ENCODE data around the gene HLTF.
A peak's percentile ranks its signal among the peaks of the same experiment; 100 is the strongest.
"Not testable (repeated sequence)": the region's sequence is repeated elsewhere in the genome, so short reads cannot be mapped to it uniquely, and the experiment has no call there.

HLTF gene

DNA sequence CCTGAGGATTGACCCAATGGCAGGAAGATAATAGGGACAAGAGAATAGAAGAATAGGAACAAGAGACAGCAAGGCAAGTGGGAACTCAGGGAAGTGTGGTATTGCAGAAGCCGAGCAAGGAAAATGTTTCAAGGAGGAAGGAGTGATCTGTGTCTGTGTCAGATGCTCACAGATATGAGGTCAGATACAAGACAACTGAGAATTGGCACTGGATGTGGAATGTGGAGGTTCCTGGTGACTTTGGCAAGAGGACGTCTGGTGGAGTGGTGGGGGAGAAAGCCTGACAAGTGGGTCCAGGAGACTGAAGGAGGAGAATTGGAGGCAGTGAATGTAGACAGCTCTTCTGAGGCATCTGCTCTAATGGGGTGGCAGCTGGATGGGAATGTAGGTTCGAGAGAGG lies 70.9 kb downstream of the HLTF start:
- no peak for DNase-seq

DNA sequence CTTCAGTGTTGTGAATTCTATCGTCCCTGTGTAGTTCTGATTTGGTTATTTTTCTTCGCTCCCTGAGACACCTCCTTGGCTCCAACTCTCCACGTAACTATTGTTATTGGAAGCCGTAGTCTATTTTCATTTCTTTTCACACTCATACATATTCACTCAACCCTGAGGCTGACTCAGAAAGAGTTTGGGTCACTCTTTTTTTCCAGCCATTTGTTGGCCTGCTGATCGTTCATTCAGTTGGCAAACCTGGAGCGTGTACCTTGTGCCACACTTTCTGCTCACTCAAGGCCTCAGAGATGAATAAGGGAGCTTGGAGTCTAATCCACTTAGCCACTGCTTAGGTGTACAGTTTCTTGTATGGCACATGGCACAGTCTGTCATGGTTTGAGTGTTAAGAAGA lies 72.6 kb downstream of the HLTF start:
- DNase-seq, result no peak

DNA sequence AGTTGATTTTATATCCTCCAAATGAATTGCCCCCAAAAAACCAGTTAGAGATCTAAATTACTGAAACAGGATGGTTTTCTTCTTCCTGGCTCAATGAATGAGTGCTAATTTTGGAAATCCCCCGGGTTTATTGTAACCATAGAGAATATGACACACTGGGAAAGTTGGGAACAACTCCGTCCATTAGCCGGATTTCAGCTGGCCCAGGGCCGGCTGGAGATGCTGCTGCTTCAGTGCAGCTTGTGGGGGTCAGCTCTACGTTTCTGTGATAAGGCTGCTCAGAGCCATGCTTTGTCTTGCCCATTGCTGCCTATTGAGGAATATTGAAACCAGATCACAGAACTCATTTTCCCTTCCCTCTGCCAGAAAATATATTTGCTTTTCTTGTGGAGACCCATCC lies 74.7 kb downstream of the HLTF start:
- DNase-seq, result no peak

DNA sequence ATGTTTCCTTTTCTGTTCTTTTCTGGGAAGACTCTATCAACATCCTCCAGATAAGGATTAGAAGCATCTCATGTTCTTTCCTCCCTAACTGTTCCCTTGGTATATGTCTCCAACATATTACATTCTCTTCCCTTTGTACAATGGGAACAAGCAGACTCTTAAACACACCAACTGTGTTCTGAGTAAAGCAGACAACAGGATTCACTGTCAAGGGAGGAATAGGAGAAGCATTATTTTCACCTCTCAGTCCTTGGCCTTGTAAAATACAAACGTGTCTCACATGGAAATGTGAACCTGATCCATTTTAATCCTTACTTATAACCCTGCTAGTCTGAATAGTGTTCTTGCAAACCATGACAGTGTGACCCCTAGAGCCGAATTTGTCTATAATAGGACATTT lies 75.4 kb downstream of the HLTF start:
- DNase-seq, result no peak

DNA sequence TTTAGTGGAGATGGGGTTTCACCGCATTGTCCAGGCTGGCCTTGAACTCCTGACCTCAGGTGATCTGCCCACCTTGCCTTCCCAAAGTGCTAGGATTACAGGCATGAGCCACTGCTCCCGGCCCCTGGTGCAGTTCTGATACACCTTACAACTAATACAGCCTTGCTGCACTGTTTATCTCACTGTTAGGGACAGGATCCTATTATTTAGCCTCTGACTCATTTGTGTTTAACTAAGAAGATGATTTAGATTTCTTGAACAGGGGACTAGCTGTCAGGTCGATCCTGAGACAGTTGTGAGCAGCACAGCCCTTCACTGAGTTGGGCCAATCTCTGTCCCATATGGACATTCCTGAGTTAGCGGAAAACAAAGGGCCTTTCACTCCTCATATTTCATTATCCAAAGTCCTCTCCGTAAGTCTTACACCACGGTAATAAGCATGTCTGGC lies 75.8 kb downstream of the HLTF start:
- no peak for DNase-seq

DNA sequence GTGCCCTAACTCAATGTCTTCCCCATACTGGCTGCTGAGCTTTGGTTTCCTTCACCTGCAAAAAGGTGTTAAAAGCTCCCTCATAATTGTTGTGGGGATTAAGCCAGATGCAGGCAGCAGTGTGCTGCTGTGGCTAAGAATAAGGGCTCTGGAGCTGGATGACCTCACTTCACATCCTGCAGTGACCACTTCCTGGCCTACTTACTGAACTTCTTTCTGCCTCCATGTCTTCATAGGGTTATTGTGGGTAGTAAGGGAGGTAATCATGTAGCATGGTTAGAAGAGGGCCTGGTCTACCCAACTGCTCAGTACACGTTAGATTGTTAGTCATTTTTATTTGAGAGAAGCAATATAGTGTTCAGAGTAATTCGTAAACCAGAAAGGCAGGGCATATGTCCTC lies 76.6 kb downstream of the HLTF start:
- no peak for DNase-seq

DNA sequence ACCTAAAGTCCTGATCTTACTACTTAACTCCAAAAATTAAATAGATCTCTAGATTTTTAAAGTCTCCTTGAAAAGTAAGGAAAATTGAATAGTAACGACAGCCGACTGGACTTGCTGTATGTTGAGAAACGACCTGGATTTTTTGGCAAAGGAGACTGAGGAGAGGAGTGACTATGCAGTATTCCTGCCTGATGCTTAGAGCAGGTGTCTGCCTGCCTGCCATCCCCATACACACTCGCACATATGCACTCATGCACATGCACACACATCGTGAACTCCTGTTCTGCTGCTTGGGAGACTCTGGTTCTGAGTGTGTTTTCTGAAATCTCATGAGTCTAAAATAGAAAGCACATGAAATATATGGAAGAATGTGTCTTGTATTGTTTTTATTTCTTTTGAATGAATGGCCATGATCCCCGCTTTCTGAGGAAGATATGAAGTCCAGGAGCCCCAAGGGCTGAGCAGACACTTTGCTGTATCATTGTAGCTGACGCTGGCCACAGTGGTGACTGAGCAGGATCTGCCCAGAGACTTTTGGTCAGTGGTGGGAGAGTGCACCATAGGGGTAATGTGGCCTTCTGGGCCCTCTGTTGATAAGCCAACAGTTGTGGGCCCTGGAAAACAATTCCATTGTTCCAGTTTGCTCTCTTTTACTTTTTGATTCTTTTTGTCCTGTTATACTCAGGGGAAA lies 78.6 kb downstream of the HLTF start:
- DNase-seq, result no peak

DNA sequence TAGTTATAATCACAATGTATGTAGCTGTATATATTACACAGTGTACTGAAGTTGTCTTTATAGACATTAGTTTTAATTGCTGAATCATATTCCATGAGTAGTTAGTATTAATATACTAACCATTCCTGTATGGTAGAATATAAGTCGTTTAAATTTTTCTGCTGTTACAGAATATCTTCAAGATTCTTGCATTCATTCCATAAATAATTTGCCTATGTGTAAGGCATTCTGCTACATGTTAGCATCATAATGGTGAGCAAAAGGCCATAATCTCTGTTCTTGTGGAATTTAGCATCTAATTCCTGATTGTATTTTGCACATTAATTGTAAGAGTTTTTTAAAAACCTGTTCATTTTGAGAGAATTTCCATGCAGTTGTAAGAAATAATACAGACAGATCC lies 80.9 kb downstream of the HLTF start:
- DNase-seq, result no peak

DNA sequence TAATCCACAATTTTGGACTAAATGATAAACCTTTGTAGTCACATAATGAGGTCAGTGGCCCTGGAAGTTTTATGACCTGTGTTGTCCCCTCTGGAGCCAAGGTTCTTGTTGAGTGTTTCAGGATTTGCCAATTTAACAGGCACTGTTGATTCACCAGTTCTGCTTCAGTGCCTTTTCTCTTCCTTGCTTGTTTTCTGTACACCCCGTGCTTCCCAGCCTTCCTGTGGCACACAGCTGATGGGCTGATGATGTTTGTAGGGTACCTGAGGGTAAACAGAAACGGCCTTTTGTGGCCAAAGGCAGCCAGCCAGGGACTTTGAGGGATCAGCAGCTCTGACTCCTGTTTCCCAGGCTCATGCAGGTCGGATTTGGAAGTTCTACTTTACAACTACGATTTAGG lies 81.7 kb downstream of the HLTF start:
- DNase-seq, result no peak

DNA sequence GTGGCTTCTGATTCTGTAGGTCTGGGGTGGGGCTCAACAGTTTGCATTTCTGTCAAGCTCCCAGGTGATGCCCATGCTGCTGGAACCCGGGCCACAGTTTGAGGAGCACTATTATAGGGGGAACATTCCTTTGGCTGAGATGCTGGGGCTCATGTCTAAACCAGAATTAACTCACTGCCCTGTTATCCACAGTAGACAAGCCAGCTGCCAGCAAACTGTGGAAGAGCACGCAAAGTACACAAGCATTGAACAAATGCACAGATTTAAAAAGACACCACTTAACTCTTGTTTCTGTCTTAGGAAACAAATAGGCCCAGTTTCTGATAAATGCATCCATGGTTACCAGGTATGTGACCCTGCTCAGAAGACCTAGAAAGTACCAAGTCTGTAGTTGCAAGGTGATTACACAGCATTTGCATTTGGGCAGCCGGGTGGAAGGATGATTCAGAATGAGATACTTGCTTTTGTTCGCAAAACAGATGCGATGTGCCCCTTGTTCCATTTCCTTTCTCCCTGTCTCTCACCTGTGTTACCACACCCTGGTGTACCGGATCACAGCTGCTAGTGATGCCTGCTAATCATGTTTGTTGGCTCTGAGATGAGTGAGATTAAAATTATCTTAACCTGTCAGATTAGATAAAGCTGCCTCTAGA lies 82.6 kb downstream of the HLTF start:
- DNase-seq, result no peak

DNA sequence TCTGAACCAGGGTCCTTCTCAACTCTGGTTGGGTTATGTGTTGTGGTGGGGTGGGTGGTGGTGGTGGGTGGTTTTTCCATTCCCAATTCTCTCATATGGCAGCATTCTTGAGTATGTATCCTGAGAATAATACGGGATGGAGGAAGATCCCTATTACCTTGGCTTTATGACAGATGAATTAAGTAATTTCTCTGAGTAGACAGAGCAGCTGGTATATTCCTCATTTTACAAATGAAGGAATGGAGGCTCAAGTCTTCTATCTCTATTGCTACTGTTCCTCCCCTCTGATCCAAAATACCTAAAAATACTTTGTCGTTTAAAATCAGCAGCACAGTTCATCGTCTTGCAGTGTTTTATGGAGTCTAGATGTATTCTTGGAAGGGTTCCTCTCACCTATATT lies 84.6 kb downstream of the HLTF start:
- no peak for DNase-seq

DNA sequence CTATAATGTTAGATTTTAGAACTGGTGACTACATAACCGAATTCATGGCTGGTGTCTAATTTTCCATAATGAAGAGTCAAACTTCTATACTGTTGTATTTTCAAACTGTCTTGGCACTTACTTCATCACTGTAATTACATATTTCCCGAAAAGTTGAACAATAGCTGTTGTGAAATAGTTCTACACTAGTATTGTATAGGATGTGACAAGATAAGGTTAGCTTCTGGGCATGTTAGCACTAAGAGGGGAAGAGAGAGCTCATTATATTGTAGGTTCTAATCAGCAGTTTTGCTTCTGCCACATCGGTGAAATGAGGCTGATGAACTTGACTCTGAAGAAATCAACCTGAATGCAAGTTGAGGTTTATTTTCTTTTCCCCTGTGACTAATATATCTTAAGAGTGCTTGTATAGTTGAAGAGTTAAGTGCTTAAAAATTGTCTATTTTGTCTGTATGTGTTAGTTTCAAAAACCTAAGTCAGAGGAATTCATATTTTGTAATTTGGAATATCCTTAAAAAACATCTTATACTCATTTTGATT lies 86.1 kb downstream of the HLTF start:
- DNase-seq, result no peak

DNA sequence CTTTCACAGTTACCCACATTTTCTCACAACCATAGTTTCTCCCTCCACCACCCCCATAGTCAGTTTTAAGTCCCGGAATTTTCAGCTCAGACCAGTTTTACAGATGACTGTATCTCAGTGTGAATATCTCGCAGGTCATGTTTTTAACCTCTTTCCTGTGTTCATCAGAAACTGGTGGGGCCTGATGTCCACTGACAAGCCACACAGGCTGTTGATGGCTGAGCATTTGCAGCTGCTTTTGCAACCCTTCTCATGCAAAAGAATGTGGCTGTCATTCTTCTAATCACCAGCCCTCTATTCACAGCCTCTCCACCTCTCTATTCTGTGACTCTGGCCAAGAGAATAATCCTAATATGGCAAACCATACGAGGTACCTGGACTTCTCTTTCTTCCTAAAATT lies 86.5 kb downstream of the HLTF start:
- DNase-seq, result no peak

DNA sequence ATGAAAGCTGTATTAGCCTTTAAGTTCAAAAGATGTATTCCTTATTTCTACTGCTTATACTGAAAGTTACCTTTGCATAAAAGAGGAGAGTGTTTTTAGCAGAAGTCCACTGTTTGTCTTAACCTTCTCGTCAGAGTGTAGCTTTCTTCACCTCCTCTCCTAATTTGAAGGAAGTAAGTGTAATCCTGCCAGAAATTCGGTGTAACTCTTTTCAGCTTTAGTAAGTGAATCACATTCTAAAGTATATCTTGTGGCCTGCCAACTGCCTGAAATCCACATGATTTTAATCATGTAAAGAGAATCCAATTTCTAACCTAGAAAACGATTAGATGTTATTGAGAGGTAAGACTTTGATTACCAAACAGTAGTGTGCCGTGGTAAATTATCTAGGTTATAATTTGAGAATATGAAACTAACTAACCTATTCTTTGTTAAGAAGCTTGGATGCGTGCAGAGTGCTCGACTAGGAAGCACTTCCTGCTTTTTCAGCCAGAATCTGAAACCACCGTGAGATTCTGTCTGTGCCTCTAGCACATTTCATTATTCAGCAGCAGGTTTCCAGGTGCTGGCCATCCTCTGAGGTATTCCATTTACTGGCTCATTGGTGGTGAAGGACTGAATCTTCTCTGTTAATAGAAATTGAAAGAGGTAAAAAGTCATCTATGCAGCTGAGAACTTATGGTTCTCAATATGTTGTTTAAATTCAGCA lies 87.5 kb downstream of the HLTF start:
- no peak for DNase-seq

DNA sequence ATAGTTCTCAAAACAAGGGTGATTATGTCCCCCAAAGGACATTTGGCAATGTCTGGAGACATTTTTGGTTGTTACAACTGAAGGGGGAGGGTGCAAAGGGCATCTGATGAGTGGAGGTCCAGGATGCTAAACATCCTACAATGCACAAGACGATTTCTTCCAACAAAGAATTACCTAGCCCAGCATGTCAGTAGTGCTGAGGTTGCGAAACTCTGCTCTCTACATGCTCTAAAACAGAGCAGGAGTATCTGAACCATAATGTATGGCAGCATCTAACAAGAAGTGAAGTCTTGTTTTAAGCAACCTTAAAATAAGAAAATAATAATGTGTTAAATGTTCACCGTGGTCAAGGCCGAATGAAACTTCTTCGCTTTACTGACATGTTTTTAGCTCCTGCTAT lies 88.0 kb downstream of the HLTF start:
- DNase-seq, result no peak

DNA sequence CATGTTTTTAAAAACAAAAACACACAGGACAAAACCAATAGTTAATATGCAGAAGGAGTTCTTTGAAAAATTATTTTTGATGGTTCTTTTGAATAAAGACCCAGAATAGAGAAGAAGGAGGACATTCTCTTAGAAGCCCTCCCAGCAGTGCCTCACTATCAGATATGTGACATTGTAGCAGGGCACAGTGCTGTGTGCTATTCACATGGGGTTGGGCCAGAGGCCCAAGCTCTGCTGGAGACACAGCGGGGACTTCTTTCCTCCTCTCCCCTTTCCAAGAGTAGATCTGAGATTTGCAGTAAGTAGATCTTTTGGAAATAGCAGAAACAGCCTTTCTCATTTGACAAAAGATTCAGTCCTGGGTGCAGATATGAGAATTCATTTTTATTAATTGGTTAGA lies 88.7 kb downstream of the HLTF start:
- DNase-seq, result no peak

DNA sequence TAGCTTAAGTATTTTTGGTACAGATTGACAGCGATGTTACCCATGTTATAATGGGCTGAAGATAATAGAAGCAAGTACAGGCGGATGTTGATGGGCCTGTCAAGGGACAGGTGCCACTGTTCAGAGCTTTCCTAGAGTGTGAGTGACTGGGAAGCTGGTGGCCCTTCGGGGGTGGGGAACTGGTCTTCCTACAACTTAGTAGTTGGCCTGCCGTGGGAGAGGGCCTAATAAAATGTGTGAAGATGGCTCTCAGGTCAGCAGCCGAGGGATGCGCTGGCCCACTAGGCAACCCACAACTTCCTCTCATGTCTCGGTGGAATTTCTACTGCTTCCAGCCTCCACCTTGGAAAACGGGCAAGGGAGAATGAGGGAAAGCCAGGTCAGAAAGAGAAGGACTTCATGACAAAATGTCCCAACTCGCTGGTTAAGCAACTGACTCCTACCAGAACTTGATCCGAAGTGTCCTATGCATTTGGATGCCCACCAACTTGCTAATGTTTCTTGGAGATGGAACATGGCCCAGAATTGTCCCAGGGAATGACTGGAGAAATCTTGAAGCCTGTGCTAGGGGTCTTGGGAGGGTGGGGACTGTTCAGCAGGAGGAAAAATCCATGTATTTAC lies 93.6 kb downstream of the HLTF start:
- DNase-seq, result no peak

DNA sequence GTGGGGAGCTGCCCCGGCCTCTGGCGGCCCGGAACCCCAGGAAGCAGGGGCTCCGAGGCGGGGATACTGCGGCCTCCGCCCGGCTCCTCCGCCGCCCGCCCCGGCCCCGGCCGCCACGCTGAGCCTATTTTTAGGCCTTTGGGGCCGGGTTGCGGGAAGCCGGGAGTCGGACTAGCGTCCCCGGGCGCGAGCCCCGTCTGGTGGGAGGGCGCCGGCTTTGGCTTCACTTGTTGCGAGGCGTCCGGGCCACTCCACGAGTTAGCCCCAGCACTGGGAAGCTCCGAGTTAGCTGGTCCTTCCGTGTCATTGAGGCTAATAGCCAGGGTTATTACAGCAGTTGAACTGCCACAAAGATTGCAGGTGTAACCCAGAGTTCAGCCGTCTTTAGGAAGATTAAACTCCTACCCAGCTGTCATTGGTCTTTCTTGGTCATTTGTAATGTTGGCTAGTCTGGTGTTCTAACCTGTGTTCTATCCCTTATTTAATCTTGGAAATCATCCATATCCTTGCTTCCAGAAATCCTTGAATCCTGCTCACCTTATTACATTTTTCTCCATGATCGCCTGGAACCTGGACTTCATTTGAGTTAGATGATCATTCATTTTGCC lies 94.2 kb downstream of the HLTF start:
- no peak for DNase-seq

DNA sequence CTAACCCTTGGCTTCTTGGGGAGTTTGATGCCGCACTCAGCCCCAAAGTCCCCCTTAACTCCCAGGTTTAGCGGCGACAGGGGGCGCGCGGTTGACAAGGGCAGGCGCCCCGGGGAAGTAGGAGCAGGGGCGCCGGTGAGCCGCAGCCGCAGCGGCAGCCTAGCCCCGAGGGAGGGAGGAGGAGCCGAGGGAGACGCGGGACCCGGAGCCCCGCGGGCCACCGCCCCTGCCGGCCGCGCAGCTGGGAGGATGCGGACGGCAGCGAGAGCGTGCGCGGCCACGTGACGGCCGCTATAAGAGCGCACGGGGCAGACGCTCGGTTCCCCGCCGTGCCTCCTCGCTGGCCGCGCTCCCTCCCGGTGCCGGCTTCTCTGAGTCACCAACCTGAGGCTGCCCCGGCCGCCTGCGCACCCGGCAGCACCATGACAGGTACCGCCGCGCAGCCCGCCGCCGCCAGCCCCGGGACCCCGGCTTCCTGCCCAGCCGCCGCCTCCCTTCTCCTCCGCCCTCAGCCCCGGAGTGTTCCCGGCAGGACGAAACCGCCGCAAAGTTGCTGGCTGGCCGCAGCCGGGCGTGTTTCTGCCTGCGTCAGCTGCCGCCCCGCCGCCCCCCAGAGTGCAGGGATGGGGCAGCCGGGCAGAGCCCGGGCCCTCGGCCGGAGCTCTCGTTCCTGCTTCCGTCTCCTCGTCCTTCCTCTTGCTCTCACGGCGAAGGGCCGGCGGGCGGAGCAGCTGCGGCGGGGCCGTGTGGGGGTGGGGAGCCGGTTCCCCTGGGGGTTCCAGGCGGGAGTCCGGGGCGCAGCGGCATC lies 94.9 kb downstream of the HLTF start, which contains the start of gene GYG1:
Gene GYG1, plus strand, starts transcription at position 322 of the 808 bp plus-strand sequence. Its CDS starts 101 bp downstream, at position 423.
- DNase-seq, result peak; percentile 75

DNA sequence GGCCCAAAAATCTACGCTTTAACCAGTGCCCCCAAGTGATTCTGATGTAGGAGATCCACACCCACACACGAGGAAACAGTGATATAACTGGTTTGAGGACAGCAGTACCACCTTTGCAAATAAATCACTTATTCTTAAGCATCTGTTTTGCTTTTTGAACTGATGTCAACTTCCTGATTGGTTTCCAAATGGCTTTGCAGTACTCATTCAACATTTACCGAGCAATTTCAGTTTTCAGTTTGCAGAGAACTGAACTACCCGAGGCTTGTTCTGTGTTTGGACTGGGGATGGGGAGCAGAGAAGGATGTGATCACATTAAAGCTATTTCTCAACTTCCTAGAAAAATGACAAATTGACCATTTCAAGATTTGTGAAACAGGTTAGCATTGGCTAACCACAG lies 96.1 kb downstream of the HLTF start:
- no peak for DNase-seq

DNA sequence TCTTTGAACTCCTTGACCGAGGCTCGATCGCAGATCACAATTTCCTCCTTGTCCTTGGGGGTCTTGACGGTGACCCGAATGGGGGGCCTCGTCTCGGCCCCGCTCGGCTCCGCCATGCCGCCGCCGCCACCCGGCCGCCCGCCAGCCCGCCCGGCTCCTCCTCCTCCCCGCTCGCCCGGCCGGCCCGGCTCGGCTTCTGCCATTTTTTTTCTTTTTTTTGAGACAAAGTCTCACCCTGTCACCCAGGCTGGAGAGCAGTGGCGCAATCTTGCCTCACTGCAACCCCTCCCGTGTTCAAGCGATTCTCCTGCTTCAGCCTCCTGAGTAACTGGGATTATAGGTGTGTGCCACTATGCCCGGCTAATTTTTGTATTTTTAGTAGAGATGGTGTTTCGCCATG lies 98.8 kb downstream of the HLTF start:
- DNase-seq, result not testable (repeated sequence)

DNA sequence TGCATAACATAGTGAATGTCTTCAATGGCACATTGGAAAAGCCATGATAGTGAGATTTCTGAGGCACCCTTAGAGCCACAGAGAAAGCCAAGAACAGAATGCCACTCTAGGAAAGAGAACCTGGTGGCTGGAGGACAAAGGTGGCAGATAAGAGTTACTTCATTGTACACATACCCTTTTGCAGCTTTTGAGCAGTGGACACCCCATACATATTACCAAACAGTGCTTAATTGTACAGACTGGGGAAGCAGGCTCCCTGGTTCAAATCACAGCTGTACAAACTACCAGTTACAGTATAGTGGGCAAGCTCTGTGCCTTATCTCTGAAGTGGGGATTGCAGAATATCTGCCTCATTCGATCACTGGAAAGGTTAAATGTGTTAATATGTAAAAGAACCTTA lies 105.1 kb downstream of the HLTF start:
- no peak for DNase-seq

All from stimulated activated CD4-positive, alpha-beta T cell treated with anti-CD3 and anti-CD28 coated beads, Interleukin-12 subunit alpha, Interleukin-12 subunit beta, amount 100 ng/mL, for 4 hours (primary cell).